ENCODE data around the gene TMEM38B. TPM values are rescaled to one million over a fixed set of nuclear protein-coding genes. Genes with fewer than 3 reads are reported as not detected.
"Not testable (repeated sequence)": the region's sequence is repeated elsewhere in the genome, so short reads cannot be mapped to it uniquely, and the experiment has no call there.

TMEM38B gene
- total RNA-seq, 1 donor from 2014 or later: 19.9 TPM

- DNase-seq: no peak
These were observed 27.8 kb downstream of the TMEM38B start for GRCh38 chr9:105722099-105722498.

GRCh38 chr9:105725370-105725769, 31.0 kb downstream of the TMEM38B start:
- DNase-seq: no peak

DNA sequence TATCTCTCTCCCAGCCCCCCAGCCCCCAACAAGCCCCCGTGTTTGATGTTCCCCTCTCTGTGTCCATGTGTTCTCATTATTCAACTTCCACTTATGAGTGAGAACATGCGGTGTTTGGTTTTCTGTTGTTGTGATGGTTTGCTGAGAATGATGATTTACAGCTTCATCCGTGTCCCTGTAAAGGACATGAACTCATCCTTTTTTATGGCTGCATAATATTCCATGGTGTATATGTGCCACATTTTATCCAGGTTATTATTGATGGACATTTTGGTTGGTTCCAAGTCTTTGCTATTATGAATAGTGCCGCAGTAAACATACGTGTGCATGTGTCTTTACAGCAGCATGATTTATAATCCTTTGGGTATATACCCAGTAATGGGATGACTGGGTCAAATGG, 33.9 kb downstream of the TMEM38B start:
- DNase-seq: not testable (repeated sequence)

DNA sequence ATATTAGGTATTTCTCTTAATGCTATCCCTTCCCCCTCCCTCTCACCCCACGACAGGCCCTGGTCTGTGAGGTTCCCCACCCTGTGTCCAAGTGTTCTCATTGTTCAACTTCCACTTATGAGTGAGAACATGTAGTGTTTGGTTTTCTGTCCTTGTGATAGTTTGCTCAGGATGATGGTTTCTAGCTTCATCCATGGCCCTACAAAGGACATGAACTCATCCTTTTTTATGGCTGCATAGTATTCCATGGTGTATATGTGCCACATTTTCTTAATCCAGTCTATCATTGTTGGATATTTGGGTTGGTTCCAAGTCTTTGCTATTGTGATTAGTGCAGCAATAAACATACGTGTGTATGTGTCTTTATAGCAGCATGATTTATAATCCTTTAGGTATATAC, 37.1 kb downstream of the TMEM38B start:
- DNase-seq: not testable (repeated sequence)

DNA sequence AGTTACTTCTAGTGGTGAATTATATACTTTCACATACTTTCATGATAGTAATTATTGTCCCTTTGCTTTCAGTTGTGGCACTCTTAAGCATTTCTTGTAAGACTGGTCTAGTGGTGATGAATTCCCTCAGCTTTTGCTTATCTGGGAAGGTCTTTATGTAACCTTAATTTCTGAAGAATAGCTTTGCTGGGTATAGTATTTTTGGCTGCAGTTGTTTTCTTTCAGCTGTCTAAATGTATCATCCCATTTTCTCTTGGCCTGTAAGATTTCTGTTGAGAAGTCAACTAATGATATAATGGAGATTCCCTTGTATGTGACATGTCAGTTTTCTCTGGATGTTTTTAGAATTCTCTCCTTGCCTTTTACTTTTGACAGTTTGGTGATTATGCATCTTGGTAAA, 41.0 kb downstream of the TMEM38B start:
- no peak for DNase-seq

DNA sequence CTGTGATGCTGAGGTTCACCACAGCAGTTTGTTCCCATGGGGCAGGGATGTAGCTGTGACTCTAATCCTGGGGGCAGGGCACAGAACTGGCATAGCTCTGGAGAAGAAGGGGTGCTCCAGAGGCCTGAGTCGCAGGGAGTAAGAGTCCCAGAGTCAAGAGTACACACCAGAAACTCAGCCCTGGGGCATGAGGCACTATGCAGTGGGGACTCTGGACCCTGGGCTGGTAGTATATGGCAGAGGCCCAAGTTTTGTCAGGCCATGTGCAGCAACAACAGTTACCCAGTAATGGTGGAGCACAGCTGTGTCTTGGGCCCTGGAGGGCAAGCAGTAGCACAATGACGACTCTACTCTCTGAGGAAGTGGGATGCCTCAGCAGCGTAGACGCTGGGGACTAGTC, 42.9 kb downstream of the TMEM38B start:
- no peak for DNase-seq

- DNase-seq: no peak
These were observed 47.7 kb downstream of the TMEM38B start for GRCh38 chr9:105742088-105742487.

GRCh38 chr9:105747325-105747724, 53.0 kb downstream of the TMEM38B start:
- DNase-seq: not testable (repeated sequence)

GRCh38 chr9:105751761-105752160, 57.4 kb downstream of the TMEM38B start:
- DNase-seq: no peak

- no peak for DNase-seq
These were observed 63.3 kb downstream of the TMEM38B start for GRCh38 chr9:105757496-105758251.

DNA sequence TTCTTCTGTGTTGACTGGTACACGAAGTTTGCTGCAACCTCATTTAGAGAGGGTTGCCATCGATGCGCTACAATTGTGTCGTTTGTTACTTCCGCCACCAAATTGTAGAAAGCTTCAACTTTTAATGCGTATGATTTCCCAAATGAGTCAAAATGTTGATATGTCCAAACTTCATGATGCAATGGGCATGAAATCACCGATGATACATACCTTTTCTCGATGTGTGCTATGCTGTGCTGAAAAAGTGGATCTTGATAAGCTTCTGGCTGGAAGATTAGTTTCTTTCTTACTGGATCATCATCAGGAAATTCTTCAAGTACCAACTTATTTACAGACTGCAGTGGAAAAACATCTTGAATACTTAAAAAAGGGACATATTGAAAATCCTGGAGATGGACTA, 65.7 kb downstream of the TMEM38B start:
- DNase-seq: no peak

- not testable (repeated sequence) for DNase-seq
These were observed 88.5 kb downstream of the TMEM38B start for GRCh38 chr9:105782561-105783494.

DNA sequence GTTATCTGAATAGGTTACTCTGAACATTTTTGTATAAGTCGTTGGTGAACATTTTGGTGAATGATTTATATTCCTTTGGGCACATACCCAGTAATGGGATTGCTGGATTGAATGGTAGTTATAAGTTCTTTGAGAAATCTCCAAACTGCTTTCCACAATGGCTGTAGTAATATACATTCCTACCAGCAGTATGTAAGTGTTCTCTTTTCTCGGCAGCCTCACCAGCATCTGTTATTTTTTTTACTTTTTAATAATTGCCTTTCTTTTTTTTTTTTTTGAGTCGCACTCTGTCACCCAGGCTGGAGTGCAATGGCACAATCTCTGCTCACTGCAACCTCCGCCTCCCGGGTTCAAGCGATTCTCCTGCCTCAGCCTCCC, 89.1 kb downstream of the TMEM38B start:
- not testable (repeated sequence) for DNase-seq

DNA sequence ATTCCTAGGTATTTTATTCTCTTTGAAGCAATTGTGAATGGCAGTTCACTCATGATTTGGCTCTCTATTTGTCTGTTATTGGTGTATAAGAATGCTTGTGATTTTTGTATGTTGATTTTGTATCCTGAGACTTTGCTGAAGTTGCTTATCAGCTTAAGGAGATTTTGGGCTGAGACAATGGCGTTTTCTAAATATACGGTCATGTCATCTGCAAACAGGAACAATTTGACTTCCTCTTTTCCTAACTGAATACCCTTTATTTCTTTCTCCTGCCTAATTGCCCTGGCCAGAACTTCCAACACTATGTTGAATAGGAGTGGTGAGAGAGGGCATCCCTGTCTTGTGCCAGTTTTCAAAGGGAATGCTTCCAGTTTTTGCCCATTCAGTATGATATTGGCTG, 92.5 kb downstream of the TMEM38B start:
- not testable (repeated sequence) for DNase-seq

- no peak for DNase-seq
These were observed 121.9 kb downstream of the TMEM38B start for GRCh38 chr9:105816202-105816744.

GRCh38 chr9:105816981-105817380, 122.6 kb downstream of the TMEM38B start:
- DNase-seq: no peak

DNA sequence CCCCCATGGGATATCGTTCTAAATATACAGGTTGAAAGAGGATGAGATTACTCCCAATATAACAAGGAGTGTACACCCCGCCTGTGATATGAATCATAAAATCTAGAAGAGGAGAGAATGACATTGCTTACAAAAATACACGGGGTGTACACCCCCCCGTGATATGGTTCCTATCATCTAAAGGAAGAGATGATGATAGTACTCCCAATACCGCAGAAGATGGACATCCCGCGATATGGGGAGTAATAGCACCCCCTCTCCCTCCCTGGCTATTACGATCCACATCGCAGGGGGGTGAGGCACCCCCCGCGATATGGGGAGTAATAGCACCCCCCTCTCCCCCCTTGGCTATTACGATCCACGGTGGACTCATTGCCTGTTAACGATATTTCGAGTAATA, 124.6 kb downstream of the TMEM38B start:
- no peak for DNase-seq

DNA sequence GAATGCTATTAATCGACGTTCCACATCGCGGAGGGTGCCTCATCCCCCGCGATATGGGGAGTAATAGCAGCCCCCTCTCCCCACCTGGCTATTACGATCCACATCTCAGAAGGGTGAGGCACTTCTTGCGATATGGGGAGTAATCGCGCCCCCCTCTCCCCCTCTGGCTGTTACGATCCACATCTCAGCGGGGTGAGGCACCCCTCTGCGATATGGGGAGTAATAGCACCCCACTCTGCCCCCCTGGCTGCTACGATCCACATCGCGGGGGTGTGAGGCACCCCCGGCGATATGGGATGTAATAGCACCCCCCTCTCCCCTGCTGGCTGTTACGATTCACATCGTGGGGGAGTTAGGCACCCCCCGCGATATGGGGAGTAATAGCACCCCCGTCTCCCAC, 128.5 kb downstream of the TMEM38B start:
- no peak for DNase-seq

Other genes with a start within 250 kb of the TMEM38B start
- gene FSD1L, start 246.5 kb upstream of the TMEM38B start, total RNA-seq: 9.9 TPM
- gene FKTN, start 136.4 kb upstream of the TMEM38B start, total RNA-seq: 18.6 TPM
- 1.7 TPM for gene TAL2, start 32.1 kb upstream of the TMEM38B start, total RNA-seq

All from skin of body (tissue), 2 donors.